Panc1 (cell line): ENCODE results near the gene ATOH8. TPM values are rescaled to one million over a fixed set of nuclear protein-coding genes. Genes with fewer than 3 reads are reported as not detected.

Source experiments
- ATAC-seq: fragments of 200-7000 bp; cut with Tn5 transposase; 2 replicates; pipeline ENCODE4 v1.9.1; 2020; ENCODE audit warnings: mild to moderate bottlenecking, moderate library complexity
- BruUV-seq: library from RNA; stranded (reverse); fragments of 400-500 nt; replicated peaks from 2 replicates; lab custom pipeline; 2021; lab: Mats Ljungman, UMichigan
- CTCF ChIA-PET: fragments of 300-600 bp; sonication (Branson Sonifier 250); formaldehyde crosslinking; loops from one replicate; lab custom pipeline; 2022; ENCODE audit warnings: antibody characterized with exemption; lab: Charles Lee
- POLR2A ChIA-PET: fragments of 300-600 bp; sonication (Branson Sonifier 250); formaldehyde crosslinking; loops from one replicate; lab custom pipeline; 2022; ENCODE audit warnings: antibody characterized with exemption; lab: Charles Lee
- DNase-seq: peaks from one replicate; pipeline ENCODE4 v3.0.0-alpha.2; 2010; ENCODE audit warnings: low read depth, low spot score
- H3K27ac ChIP-seq: 2 replicates; pipeline ENCODE4 v1.5.1; 2011; ENCODE audit warnings: mild to moderate bottlenecking, low read length, inconsistent platforms
- H3K27me3 ChIP-seq: fragments of 200-500 bp; sonication (Bioruptor generic); 2 replicates; pipeline ENCODE4 v1.6.0; 2014; ENCODE audit warnings: low read length, inconsistent platforms; ENCODE audit not compliant: control insufficient read depth, insufficient read depth
- H3K36me3 ChIP-seq: fragments of 200-500 bp; sonication (Bioruptor generic); 2 replicates; pipeline ENCODE4 v1.5.1; 2014; ENCODE audit warnings: inconsistent platforms, mild to moderate bottlenecking, low read length, moderate library complexity; ENCODE audit not compliant: control insufficient read depth, insufficient read depth
- H3K4me1 ChIP-seq: 2 replicates; pipeline ENCODE4 v1.5.1; 2011; ENCODE audit warnings: inconsistent platforms, mild to moderate bottlenecking, low read length, moderate library complexity; ENCODE audit not compliant: control insufficient read depth, insufficient read depth
- H3K4me3 ChIP-seq, 2 experiments: 2 replicates each; pipeline ENCODE4 v1.5.1; 2011 to 2012; ENCODE audit warnings: low read depth in 2 of 2, low read length in 2 of 2, mild to moderate bottlenecking in 2 of 2, inconsistent platforms in 1 of 2, moderate library complexity in 1 of 2
- H3K9me3 ChIP-seq: fragments of 200-500 bp; sonication (Bioruptor generic); 2 replicates; pipeline ENCODE4 v1.5.1; 2014; ENCODE audit warnings: low read depth, mild to moderate bottlenecking, inconsistent platforms, low read length, moderate library complexity; ENCODE audit not compliant: control insufficient read depth, insufficient read depth
- POLR2AphosphoS5 ChIP-seq: IDR thresholded peaks from 2 replicates; pipeline ENCODE4 v1.6.1; 2012; ENCODE audit warnings: mild to moderate bottlenecking, low read depth, low read length, moderate library complexity
- SIN3A ChIP-seq: IDR thresholded peaks from 2 replicates; pipeline ENCODE4 v1.6.1; 2012; ENCODE audit warnings: low read depth, mild to moderate bottlenecking, low read length, moderate library complexity, borderline replicate concordance; ENCODE audit not compliant: insufficient read depth
- TCF7L2 ChIP-seq: IDR thresholded peaks from 2 replicates; pipeline ENCODE4 v1.6.1; 2011; ENCODE audit warnings: mild to moderate bottlenecking, low read depth, low read length, inconsistent platforms
- in situ Hi-C: cut with HindIII; loops from 2 replicates; pipeline ENCODE4 v1.10.0; 2016; ENCODE audit warnings: low sequenced_read_pairs, low pct_unique_long_range_greater_than_20kb
- intact Hi-C: fragments of 100-400 bp; cut with micrococcal nuclease; formaldehyde crosslinking; loops from one replicate; pipeline ENCODE4 v1.10.0; 2022; ENCODE audit not compliant: unreplicated experiment
- total RNA-seq: library from RNA; stranded (reverse); gene quantifications from one replicate; pipeline ENCODE4 v1.2.1, GENCODE V29; 2021; ENCODE audit not compliant: unreplicated experiment
- TF ChIP-seq, protein P1 (sequence below), 2 experiments: IDR thresholded peaks; 2 replicates each; pipeline ENCODE4 v1.6.1; 2011 to 2012; ENCODE audit warnings: low read depth in 2 of 2, control low read depth in 1 of 2, low read length in 1 of 2, mild to moderate bottlenecking in 1 of 2, moderate library complexity in 1 of 2; ENCODE audit not compliant: insufficient read depth in 1 of 2
- TF ChIP-seq, protein P2 (sequence below): fragments of 450-650 bp; IDR thresholded peaks from 2 replicates; pipeline ENCODE4 v1.5.1; 2017; ENCODE audit warnings: mild to moderate bottlenecking

The ATOH8 gene
- total RNA-seq, 1 experiment from 2014 or later, result 3.8 TPM

DNA sequence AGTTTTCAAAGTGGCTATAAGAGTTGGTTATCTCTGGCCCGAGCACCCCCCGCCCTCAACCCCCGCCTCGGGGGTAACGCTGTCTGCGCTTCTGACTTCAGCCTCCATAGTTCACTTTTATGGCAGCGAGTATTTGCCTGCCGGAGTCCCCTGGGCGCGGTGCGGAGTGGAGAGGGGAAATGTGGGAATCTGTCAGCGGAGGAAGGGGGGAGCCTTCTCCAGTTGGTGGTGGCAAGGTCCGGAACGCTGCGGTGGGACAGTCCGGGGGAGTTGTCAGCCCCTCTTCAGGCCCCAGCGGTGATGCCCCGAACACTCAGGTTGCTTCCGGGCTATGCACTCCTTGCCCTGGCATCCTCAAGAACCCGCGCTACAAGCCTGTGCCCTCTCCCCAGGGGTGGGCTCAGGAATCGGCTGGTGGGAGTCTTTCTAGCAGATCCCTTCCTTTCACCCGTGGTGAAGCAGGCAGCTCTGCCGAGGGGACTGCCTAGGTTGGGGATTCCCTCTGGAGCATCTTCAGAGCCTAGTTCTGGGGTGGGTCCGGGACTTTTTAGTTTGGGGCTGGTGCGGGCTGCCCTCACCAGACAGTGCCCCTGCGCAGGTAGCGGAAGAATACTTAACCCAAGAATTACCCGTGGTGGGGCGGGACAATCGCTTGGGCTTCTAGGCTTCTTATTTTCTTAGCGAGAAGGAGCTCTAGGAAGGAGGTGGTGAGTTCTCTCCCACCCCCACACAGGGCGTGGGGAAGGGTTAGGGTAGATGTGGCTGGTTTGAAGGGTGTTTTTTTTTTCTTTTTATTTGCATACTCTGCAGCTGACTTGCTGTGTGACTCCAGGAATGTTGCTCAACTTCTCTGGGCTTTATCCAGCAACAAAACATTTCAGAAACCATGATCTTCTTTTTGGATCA is 1.6 kb downstream of the ATOH8 start:
- no peaks in the 10 kb centered on the region for H3K27me3 ChIP-seq
- in situ Hi-C loops (no loop called here), intact Hi-C loops (no loop called here)
- ATAC-seq (0 out of 2 replicates have a peak, but pooled peaks have one; percentile 17), DNase-seq (no peak)
- POLR2A ChIA-PET, result no interaction called here
- TF ChIP-seq POLR2AphosphoS5 (no peak), TCF7L2 (no peak), SIN3A (no peak)
- TF ChIP-seq, protein P1, sequence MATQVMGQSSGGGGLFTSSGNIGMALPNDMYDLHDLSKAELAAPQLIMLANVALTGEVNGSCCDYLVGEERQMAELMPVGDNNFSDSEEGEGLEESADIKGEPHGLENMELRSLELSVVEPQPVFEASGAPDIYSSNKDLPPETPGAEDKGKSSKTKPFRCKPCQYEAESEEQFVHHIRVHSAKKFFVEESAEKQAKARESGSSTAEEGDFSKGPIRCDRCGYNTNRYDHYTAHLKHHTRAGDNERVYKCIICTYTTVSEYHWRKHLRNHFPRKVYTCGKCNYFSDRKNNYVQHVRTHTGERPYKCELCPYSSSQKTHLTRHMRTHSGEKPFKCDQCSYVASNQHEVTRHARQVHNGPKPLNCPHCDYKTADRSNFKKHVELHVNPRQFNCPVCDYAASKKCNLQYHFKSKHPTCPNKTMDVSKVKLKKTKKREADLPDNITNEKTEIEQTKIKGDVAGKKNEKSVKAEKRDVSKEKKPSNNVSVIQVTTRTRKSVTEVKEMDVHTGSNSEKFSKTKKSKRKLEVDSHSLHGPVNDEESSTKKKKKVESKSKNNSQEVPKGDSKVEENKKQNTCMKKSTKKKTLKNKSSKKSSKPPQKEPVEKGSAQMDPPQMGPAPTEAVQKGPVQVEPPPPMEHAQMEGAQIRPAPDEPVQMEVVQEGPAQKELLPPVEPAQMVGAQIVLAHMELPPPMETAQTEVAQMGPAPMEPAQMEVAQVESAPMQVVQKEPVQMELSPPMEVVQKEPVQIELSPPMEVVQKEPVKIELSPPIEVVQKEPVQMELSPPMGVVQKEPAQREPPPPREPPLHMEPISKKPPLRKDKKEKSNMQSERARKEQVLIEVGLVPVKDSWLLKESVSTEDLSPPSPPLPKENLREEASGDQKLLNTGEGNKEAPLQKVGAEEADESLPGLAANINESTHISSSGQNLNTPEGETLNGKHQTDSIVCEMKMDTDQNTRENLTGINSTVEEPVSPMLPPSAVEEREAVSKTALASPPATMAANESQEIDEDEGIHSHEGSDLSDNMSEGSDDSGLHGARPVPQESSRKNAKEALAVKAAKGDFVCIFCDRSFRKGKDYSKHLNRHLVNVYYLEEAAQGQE (IDR thresholded peaks at IDR 0.05; ENCODE audit: insufficient read depth in 1 of 2, low read depth in 2 of 2, low read length in 1 of 2), result no peak
- TF ChIP-seq, protein P2, sequence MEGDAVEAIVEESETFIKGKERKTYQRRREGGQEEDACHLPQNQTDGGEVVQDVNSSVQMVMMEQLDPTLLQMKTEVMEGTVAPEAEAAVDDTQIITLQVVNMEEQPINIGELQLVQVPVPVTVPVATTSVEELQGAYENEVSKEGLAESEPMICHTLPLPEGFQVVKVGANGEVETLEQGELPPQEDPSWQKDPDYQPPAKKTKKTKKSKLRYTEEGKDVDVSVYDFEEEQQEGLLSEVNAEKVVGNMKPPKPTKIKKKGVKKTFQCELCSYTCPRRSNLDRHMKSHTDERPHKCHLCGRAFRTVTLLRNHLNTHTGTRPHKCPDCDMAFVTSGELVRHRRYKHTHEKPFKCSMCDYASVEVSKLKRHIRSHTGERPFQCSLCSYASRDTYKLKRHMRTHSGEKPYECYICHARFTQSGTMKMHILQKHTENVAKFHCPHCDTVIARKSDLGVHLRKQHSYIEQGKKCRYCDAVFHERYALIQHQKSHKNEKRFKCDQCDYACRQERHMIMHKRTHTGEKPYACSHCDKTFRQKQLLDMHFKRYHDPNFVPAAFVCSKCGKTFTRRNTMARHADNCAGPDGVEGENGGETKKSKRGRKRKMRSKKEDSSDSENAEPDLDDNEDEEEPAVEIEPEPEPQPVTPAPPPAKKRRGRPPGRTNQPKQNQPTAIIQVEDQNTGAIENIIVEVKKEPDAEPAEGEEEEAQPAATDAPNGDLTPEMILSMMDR, result no peak
- H3K9me3 ChIP-seq, result no peaks in the 10 kb centered on the region
- H3K27ac ChIP-seq, result no peak overlapping the region
- CTCF ChIA-PET, result interaction anchor here (1.1 kb wide), 1 partner anchor 61 kb away, joined by 4 read pairs; no protein-coding TSS in a partner anchor
- H3K4me1 ChIP-seq, result peaks cover 31% of the 10 kb centered on the region
- H3K4me3 ChIP-seq, result peak overlapping the region; percentile 48 to 58
- no TSS peak for BruUV-seq
- no peaks in the 10 kb centered on the region for H3K36me3 ChIP-seq

- DNase-seq (no peak), ATAC-seq (no peak)
- Histone ChIP-seq H3K36me3 (no peaks in the 10 kb centered on the region), H3K4me1 (peaks cover 29% of the 10 kb centered on the region), H3K27ac (no peak overlapping the region), H3K4me3 (peak overlapping the region in 1 of 2 experiments; percentile 58; a peak in 2 of 4 replicates), H3K27me3 (no peaks in the 10 kb centered on the region), H3K9me3 (no peaks in the 10 kb centered on the region)
- POLR2A ChIA-PET, result no interaction called here
- BruUV-seq, result no TSS peak
- CTCF ChIA-PET, result interaction anchor here (1.1 kb wide), 1 partner anchor 61 kb away, joined by 4 read pairs; no protein-coding TSS in a partner anchor
- TF ChIP-seq POLR2AphosphoS5 (no peak), TCF7L2 (no peak), SIN3A (no peak)
- TF ChIP-seq, protein P2, result no peak
- TF ChIP-seq, protein P1 (IDR thresholded peaks at IDR 0.05; ENCODE audit: insufficient read depth in 1 of 2, low read depth in 2 of 2, low read length in 1 of 2), result no peak
- in situ Hi-C loops, result no loop called here
- intact Hi-C loops, result no loop called here
Observed at GRCh38 chr2:85756195-85756594, 2.4 kb downstream of the ATOH8 start.
